IPS-18c (cell line): ENCODE data around the gene ZNF236.

Source experiments
- H3K4me3 ChIP-seq: 2 replicates; pipeline ENCODE4 v1.7.0; 2013; ENCODE audit warnings: low read depth, mild to moderate bottlenecking, low read length, moderate library complexity; ENCODE audit not compliant: insufficient read depth
- H3K9me3 ChIP-seq: one replicate; pipeline ENCODE4 v1.6.1; 2013; ENCODE audit warnings: mild to moderate bottlenecking, low read length, moderate library complexity; ENCODE audit not compliant: control insufficient read depth, insufficient read depth

Gene ZNF236

GRCh38 chr18:76995896-76996295, 173.5 kb downstream of the ZNF236 start:
- H3K9me3 ChIP-seq = no peaks in the 10 kb centered on the region
- H3K4me3 ChIP-seq = no peak overlapping the region

GRCh38 chr18:76996429-76996828, 174.1 kb downstream of the ZNF236 start:
- Histone ChIP-seq H3K4me3 (no peak overlapping the region), H3K9me3 (no peaks in the 10 kb centered on the region)

- no peak overlapping the region for H3K4me3 ChIP-seq
- no peaks in the 10 kb centered on the region for H3K9me3 ChIP-seq
Observed at GRCh38 chr18:76997951-76998808, 175.8 kb downstream of the ZNF236 start.

- H3K4me3 ChIP-seq = no peak overlapping the region
Observed at GRCh38 chr18:76999077-76999476, 176.7 kb downstream of the ZNF236 start.

GRCh38 chr18:77000527-77000926, 178.2 kb downstream of the ZNF236 start:
- no peaks in the 10 kb centered on the region for H3K9me3 ChIP-seq
- H3K4me3 ChIP-seq = no peak overlapping the region

More at GRCh38 chr18:76999077-76999476, 176.7 kb downstream of the ZNF236 start:
- H3K9me3 ChIP-seq = no peaks in the 10 kb centered on the region

GRCh38 chr18:77001041-77001440, 178.7 kb downstream of the ZNF236 start:
- Histone ChIP-seq H3K4me3 (no peak overlapping the region), H3K9me3 (no peaks in the 10 kb centered on the region)

GRCh38 chr18:77001979-77002378, 179.6 kb downstream of the ZNF236 start:
- no peak overlapping the region for H3K4me3 ChIP-seq

GRCh38 chr18:77002496-77002895, 180.1 kb downstream of the ZNF236 start:
- Histone ChIP-seq H3K4me3 (no peak overlapping the region), H3K9me3 (no peaks in the 10 kb centered on the region)

More at GRCh38 chr18:77001979-77002378, 179.6 kb downstream of the ZNF236 start:
- no peaks in the 10 kb centered on the region for H3K9me3 ChIP-seq

GRCh38 chr18:77003316-77003715, 181.0 kb downstream of the ZNF236 start:
- no peak overlapping the region for H3K4me3 ChIP-seq
- no peaks in the 10 kb centered on the region for H3K9me3 ChIP-seq

GRCh38 chr18:77004555-77005380, 182.4 kb downstream of the ZNF236 start:
- no peak overlapping the region for H3K4me3 ChIP-seq
- peaks cover 2% of the 10 kb centered on the region for H3K9me3 ChIP-seq

- H3K9me3 ChIP-seq = peaks cover 2% of the 10 kb centered on the region
- no peak overlapping the region for H3K4me3 ChIP-seq
Observed at GRCh38 chr18:77005651-77006195, 183.4 kb downstream of the ZNF236 start.

- no peak overlapping the region for H3K4me3 ChIP-seq
- H3K9me3 ChIP-seq = peaks cover 2% of the 10 kb centered on the region
Observed at GRCh38 chr18:77006305-77007175, 184.2 kb downstream of the ZNF236 start.

GRCh38 chr18:77007251-77007650, 184.9 kb downstream of the ZNF236 start:
- peaks cover 2% of the 10 kb centered on the region for H3K9me3 ChIP-seq
- no peak overlapping the region for H3K4me3 ChIP-seq

GRCh38 chr18:77008006-77008405, 185.6 kb downstream of the ZNF236 start:
- H3K4me3 ChIP-seq = no peak overlapping the region
- peaks cover 2% of the 10 kb centered on the region for H3K9me3 ChIP-seq

GRCh38 chr18:77008576-77009315, 186.4 kb downstream of the ZNF236 start:
- no peak overlapping the region for H3K4me3 ChIP-seq
- H3K9me3 ChIP-seq = peaks cover 2% of the 10 kb centered on the region

- H3K9me3 ChIP-seq = peaks cover 2% of the 10 kb centered on the region
Observed at GRCh38 chr18:77009675-77010074, 187.3 kb downstream of the ZNF236 start.

More at GRCh38 chr18:77009675-77010074, 187.3 kb downstream of the ZNF236 start:
- H3K4me3 ChIP-seq = no peak overlapping the region
